Adrenal gland (tissue), 5 donors: ENCODE data around the gene PIM3.

Experiments
- CTCF ChIP-seq, 6 experiments: fragments of 450-650 bp in 4 of 6; fragments of 200-600 bp in 2 of 6; sonication (generic) in 1 of 6; IDR thresholded peaks; 1 replicate in 5 of 6; 2 replicates in 1 of 6; pipeline versions ENCODE4 v1.5.1 to v1.8.0; 2016 to 2021; ENCODE audit warnings: antibody characterized with exemption in 6 of 6, mild to moderate bottlenecking in 2 of 6, moderate library complexity in 1 of 6
- POLR2A ChIP-seq, 2 donors: fragments of 450-650 bp; IDR thresholded peaks; one replicate each; pipeline ENCODE4 v1.6.1; 2017; ENCODE audit warnings: antibody characterized with exemption in 2 of 2, mild to moderate bottlenecking in 2 of 2, moderate library complexity in 1 of 2
- donor health status: DM: no; HTN: no; CAD: no.

GRCh38 chr22:49999946-50000586 lies 39.5 kb downstream of the PIM3 start:
- TF ChIP-seq CTCF (IDR thresholded peaks at IDR 0.05) (no peak), POLR2A (IDR thresholded peaks at IDR 0.05) (no peak)
